A673 (cell line): ENCODE data around the gene ACCS.

Source experiments
- CTCF ChIP-seq: fragments of 300-800, 200-600 bp; sonication (generic); conservative IDR thresholded peaks from 2 replicates; pipeline ENCODE4 v1.5.1; 2017; ENCODE audit warnings: low read depth, mild to moderate bottlenecking, antibody characterized with exemption, low read length, moderate library complexity, mixed read lengths
- EZH2 ChIP-seq: fragments of 200-600 bp; sonication (generic); IDR thresholded peaks from 2 replicates; pipeline ENCODE4 v1.6.1; 2017; ENCODE audit warnings: borderline replicate concordance, low read depth, mild to moderate bottlenecking, mixed read lengths, antibody characterized with exemption, low read length; ENCODE audit not compliant: poor library complexity, severe bottlenecking

- no peak for TF ChIP-seq EZH2
- TF ChIP-seq CTCF = no peak
Measured at GRCh38 chr11:44058275-44058674, 7.8 kb upstream of the ACCS start.
